Gastroesophageal sphincter (tissue), 3 donors: ENCODE results near the gene LCP2.

ENCODE experiments used
- POLR2A ChIP-seq, 2 donors: fragments of 450-650 bp; IDR thresholded peaks; one replicate each; pipeline ENCODE4 v1.6.1; 2017; ENCODE audit warnings: antibody characterized with exemption in 2 of 2, mild to moderate bottlenecking in 2 of 2, moderate library complexity in 1 of 2
- TF ChIP-seq, protein P1 (sequence below), 4 experiments: fragments of 200-600 bp in 2 of 4; fragments of 450-650 bp in 2 of 4; sonication (generic) in 1 of 4; IDR thresholded peaks; one replicate each; pipeline ENCODE4 v1.5.1; 2017 to 2019; ENCODE audit warnings: antibody characterized with exemption in 4 of 4, mild to moderate bottlenecking in 2 of 4, moderate library complexity in 2 of 4

DNA sequence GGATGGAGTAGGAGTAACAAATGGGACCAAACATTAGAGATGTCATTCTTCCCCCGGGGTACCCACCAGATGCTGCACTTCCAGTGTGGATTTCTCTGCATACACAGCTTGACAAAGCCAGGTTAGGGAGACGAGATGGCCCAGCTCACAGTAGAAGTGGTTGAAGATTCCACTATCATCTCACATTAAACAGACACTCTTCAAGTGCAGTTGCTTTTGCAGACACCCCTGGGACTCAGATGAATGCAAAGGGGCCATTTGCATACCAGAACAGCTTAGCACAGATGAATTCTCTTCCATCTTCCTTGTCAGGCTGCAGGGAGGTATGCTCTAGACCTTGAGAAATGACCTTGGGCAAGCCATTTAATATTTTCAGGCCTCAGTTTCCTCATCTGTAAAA lies 77.4 kb downstream of the LCP2 start:
- no peak for TF ChIP-seq POLR2A (IDR thresholded peaks at IDR 0.05)
- TF ChIP-seq, protein P1, sequence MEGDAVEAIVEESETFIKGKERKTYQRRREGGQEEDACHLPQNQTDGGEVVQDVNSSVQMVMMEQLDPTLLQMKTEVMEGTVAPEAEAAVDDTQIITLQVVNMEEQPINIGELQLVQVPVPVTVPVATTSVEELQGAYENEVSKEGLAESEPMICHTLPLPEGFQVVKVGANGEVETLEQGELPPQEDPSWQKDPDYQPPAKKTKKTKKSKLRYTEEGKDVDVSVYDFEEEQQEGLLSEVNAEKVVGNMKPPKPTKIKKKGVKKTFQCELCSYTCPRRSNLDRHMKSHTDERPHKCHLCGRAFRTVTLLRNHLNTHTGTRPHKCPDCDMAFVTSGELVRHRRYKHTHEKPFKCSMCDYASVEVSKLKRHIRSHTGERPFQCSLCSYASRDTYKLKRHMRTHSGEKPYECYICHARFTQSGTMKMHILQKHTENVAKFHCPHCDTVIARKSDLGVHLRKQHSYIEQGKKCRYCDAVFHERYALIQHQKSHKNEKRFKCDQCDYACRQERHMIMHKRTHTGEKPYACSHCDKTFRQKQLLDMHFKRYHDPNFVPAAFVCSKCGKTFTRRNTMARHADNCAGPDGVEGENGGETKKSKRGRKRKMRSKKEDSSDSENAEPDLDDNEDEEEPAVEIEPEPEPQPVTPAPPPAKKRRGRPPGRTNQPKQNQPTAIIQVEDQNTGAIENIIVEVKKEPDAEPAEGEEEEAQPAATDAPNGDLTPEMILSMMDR (IDR thresholded peaks at IDR 0.05): no peak
